NOMO-1 treated with dmso at 0.1 percent for 144 hours (cell line): Measurements from ENCODE around the gene C12orf54.
"Not testable (repeated sequence)": the region's sequence is repeated elsewhere in the genome, so short reads cannot be mapped to it uniquely, and the experiment has no call there.

Source experiments
- DNase-seq: peaks from one replicate; lab custom pipeline; 2025; ENCODE audit not compliant: unreplicated experiment; lab: John Stamatoyannopoulos, UW

The C12orf54 gene

GRCh38 chr12:48508987-48509386 is 26.7 kb downstream of the C12orf54 start:
- DNase-seq: no peak

DNA sequence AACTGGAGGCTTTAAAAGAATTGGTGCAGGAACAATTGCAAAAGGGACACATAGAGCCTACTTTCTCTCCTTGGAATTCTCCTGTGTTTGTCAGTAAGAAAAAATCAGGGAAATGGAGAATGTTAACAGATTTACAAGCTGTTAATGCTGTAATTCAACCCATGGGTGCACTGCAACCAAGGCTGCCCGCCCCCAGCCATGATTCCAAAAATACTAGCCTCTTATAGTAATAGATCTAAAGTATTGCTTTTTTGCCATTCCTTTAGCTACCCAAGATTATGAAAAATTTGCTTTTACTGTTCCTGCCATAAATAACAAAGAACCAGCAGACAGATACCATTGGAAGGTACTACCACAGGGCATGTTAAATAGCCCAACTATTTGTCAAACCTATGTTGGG is 27.8 kb downstream of the C12orf54 start:
- no peak for DNase-seq

- no peak for DNase-seq
These were observed 30.6 kb downstream of the C12orf54 start for GRCh38 chr12:48512855-48513254.

DNA sequence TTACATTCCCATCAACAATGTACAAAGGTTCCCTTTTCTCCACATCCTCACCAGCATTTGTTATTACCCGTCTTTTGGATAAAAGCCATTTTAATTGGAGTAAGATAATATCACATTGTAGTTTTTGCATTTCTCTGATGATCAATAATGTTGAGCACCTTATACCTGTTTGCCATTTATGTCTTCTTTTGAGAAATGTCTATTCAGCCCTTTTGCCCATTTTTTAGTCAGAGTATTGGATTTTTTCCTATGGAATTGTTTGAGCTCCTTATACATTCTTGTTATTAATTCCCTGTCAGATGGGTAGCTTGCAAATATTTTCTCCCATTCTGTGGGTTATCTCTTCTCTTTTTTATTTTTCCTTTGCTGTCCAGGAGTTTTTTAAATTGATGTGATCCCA is 32.4 kb downstream of the C12orf54 start:
- DNase-seq: no peak

DNA sequence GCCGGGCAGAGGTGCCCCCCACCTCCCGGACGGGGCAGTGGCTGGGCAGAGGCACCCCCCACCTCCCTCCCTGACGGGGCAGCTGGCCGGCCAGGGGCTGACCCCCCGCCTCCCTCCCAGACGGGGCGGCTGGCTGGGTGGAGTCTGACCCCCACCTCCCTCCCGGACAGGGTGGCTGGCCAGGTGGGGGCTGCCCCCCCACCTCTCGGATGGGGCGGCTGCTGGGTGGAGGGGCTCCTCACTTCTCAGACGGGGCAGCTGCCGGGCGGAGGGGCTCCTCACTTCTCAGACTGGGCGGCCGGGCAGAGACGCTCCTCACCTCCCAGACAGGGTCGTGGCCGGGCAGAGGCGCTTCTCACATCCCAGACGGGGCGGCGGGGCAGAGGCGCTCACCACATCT is 38.1 kb downstream of the C12orf54 start:
- not testable (repeated sequence) for DNase-seq

DNA sequence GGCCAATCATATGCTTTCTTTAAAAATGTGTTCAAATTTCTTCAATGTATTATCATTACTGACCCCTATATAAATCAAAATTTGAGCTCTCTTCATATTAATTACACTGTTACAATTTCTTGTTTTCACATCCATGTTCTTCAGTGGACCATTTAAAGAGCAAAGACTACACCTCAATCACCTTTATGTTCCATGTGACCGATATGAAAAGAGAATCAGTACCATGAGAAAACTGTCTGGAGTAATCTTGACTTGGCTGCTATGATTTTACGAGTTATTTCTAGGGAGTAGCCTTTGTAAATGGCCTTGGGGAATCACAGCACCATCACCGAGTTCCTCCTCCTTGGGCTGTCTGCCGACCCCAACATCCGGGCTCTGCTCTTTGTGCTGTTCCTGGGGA is 43.0 kb downstream of the C12orf54 start, which contains the start of gene OR8S1:
TSS of gene OR8S1 (plus strand) at position 301 of the 400 bp plus-strand sequence. CDS start at position 301, 0 bp downstream.
- DNase-seq: no peak

- no peak for DNase-seq
These were observed 45.8 kb downstream of the C12orf54 start for GRCh38 chr12:48527891-48528670.

DNA sequence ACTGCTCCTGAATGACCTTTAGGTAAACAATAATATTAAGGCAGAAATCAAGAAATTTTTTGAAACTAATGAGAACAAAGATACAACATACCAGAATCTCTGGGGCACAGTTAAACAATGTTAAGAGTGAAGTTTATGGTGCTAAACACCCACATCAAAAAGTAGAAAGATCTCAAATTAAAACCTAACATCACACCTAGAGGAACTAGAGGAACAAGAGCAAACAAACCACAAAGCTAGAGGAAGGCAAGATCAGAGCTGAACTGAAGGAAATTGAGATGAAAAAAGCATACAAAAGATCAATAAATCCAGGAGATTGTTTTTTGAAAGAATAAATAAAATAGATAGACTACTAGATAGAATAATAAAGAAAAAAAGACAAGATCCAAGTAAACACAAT is 50.3 kb downstream of the C12orf54 start:
- no peak for DNase-seq

DNA sequence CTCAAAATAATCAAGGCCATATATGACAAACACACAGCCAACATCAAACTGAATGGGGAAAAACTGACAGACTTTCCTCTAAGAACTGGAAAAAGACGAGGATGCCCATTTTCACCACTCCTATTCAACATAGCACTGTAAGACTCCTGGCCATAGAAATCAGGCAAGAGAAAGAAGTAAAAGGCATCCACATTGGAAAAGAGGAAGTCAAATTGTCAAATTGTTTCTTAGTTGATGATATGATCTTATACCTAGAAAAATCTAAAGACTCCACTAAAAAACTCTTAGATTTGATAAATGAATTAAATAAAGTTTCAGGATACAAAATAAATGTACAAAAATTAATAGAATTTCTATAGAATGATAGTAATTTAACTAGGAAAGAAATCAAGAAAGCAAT is 54.3 kb downstream of the C12orf54 start:
- no peak for DNase-seq

- DNase-seq: no peak
These were observed 60.1 kb downstream of the C12orf54 start for GRCh38 chr12:48542300-48542928.

DNA sequence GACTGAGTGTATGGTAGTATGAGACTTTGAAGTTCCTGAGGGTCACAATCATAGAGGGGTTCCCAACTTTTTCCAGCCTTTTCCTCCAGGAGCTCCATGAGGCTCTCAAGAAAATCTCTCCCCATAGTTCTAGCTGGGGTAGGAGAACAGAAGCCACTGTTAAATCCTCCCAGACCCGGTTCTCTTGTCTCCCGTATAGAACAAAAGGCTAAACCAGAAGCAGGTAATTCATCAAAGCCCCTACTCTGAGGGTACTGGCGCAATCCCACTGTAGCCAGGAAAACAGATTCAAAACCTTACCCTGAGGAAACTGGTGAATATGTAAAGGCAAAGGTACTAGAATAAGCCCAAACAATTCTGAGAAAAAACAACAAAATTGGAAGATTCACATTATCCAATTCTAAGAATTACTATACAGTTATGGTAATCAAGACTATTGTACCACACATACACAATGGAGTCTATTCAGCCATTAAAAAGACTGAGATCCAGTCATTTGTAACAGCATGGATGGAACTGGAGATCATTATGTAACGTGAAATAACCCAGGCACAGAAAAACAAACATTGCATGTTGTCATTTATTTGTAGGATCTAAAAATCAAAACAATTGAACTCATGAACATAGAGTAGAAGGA is 63.7 kb downstream of the C12orf54 start:
- no peak for DNase-seq
